GM18508 (cell line): ENCODE results near the gene VCX3A.
"Not testable (repeated sequence)": the region's sequence is repeated elsewhere in the genome, so short reads cannot be mapped to it uniquely, and the experiment has no call there.

Experiments
- ATAC-seq: cut with Tn5 transposase; IDR thresholded peaks from one replicate; pipeline ENCODE4 v1.9.1; 2021; ENCODE audit warnings: moderate number of reproducible peaks; ENCODE audit not compliant: insufficient read depth, unreplicated experiment

Gene VCX3A

GRCh38 chrX:6535018-6535417 lies at the start of gene VCX3A:
VCX3A (minus strand) TSS chrX:6535118; CDS start chrX:6534497, 621 bp downstream.
- ATAC-seq, result not testable (repeated sequence)

DNA sequence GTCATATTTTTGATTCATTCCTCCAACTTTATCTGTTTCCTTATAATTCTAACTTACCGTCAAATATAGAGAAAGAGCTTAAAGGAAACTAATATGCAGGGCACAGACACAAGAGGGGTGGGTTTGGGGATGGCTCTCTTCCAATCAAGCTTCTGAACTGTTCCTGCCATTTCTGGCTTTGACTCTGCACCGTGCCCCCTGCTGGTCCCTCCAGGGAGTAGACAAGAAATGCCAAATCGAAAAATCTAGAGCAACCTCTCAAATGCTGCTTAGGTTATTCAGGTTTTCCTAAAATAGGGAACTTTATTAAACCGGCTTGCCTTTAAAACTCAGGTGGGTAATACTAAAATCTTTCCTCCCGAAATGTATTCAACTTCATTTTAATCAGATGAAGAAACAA lies 39.8 kb upstream of the VCX3A start:
- no peak for ATAC-seq

GRCh38 chrX:6568031-6568430 lies 33.1 kb upstream of the VCX3A start:
- no peak for ATAC-seq

GRCh38 chrX:6558979-6559378 lies 24.1 kb upstream of the VCX3A start:
- no peak for ATAC-seq

DNA sequence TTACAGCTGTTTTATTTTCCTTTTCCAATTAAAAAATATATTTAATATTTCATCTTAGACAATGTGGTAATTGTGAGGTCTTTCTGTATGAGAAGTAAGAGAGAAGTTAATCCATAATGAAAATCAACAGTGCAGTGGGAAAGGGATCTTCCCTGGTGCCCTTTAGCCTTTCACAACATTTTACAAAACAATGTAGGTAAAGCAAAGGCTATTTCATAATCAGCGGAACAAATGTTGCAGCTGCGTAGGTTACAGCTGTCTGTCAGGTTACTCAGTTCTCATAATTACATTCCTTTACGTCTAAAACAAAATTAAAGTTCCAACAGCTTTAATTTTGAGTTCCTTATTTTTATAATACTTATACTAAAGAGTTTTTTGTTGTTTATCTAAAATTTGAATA lies 22.8 kb upstream of the VCX3A start:
- no peak for ATAC-seq

DNA sequence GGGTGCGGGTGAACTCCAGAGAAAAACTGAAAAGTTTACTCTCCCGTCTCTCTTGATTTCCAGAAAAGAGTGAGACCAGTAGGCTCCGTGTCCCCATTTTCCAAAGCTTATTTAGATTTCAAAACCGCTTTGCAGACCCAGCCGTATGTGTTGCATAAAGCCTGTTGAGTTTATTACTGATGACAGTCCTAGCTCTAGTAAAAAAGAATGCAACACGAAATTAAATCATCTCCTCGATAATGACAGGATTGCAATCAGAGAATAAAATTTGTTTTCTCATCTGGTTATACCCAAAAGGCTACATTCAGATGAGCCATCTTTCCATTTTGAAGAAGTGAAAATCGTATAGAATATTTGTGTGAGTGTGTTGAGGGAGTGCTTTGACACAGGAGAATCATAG lies 16.1 kb upstream of the VCX3A start:
- ATAC-seq, result no peak

GRCh38 chrX:6545712-6546111 lies 10.8 kb upstream of the VCX3A start:
- no peak for ATAC-seq

GRCh38 chrX:6526564-6527136 lies 8.3 kb downstream of the VCX3A start:
- no peak for ATAC-seq

DNA sequence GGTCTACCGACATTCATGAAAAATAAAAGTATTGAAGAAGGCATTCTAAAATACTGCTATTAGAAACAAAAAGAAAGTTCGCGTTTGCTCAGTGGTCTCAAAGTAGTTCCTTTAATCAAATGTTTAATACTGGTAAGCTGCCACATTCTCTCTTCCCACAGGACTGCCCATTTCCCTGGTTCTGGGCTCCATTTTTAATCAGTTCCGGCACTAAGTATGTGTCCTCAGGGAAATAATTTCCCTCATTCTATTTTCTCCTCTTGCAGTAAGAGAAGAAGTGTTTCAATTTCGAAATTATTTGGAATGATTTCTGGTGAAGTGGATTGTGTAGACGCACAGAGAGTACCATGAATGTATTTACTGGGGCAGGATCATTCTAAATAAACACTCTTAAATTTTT lies 17.5 kb downstream of the VCX3A start:
- ATAC-seq, result no peak

GRCh38 chrX:6506444-6506843 lies 28.5 kb downstream of the VCX3A start:
- no peak for ATAC-seq

GRCh38 chrX:6505960-6506359 lies 29.0 kb downstream of the VCX3A start:
- no peak for ATAC-seq

DNA sequence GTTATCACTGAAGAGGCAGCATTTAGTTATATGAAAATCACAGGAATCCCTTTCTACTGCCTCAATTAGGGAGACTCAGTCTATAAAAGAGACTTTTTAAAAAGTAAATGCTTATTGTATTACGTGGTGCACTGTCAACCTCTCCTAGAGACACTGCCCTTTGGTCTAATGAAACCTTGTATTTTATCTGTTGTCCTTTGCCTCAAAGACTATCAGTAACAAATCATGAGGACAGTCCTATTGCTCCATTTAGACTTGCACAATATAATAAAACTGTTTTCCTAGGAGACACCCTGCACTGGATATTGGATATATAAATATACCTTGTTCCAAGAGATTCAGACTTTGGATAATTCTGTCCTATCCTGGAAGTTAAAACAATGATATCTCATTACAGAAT lies 34.2 kb downstream of the VCX3A start:
- ATAC-seq, result no peak

- no peak for ATAC-seq
These were observed 36.6 kb downstream of the VCX3A start for GRCh38 chrX:6498324-6498723.
